ENCODE results near the gene COL18A1. TPM values are rescaled to one million over a fixed set of nuclear protein-coding genes. Genes with fewer than 3 reads are reported as not detected.
A peak's percentile ranks its signal among the peaks of the same experiment; 100 is the strongest.

Gene COL18A1
- total and polyA plus RNA-seq, 8 donors = 38.7 to 301 (median 77.8) TPM

GRCh38 chr21:45432575-45433255 lies 27.8 kb downstream of the COL18A1 start:
- peak overlapping the region in 2 of 4 donors; percentile 13 to 27 for H3K27ac ChIP-seq
- no peak for DNase-seq
- WGBS, 2 donors = 37 to 40% methylated on average over 16 of the region's 16 CpGs

GRCh38 chr21:45433301-45433700 lies 28.3 kb downstream of the COL18A1 start:
- TF ChIP-seq CTCF (IDR thresholded peaks at IDR 0.05) = no peak
- DNase-seq (peak in 1 of 6 donors; percentile 30), FAIRE-seq (no peak), ATAC-seq (no peak)
- Histone ChIP-seq H3K9me3 (no peaks in the 10 kb centered on the region), H3K27ac (no peak overlapping the region), H3K27me3 (no peaks in the 10 kb centered on the region), H3K36me3 (no peaks in the 10 kb centered on the region), H3K4me3 (no peak overlapping the region), H3K4me1 (peaks cover 0 to 4% (median 0%) of the 10 kb centered on the region in 3 donors)
- intact Hi-C loops (cut with DNase I) = loop anchor here in 1 of 3 donors (10.0 kb wide), 1 partner anchor 288 kb away; no protein-coding TSS in a partner anchor
- WGBS, 2 donors = 45 to 55% methylated on average over 8 of the region's 8 CpGs

More at GRCh38 chr21:45432575-45433255, 27.8 kb downstream of the COL18A1 start:
- Histone ChIP-seq H3K27me3 (no peaks in the 10 kb centered on the region), H3K4me3 (no peak overlapping the region), H3K4me1 (peaks cover 0 to 4% (median 0%) of the 10 kb centered on the region in 3 donors), H3K9me3 (no peaks in the 10 kb centered on the region), H3K36me3 (no peaks in the 10 kb centered on the region)
- TF ChIP-seq CTCF (IDR thresholded peaks at IDR 0.05) = no peak
- ATAC-seq = peak in 1 of 4 donors; percentile 10
- no peak for FAIRE-seq
- intact Hi-C loops (cut with DNase I) = loop anchor here in 1 of 3 donors (10.0 kb wide), 1 partner anchor 288 kb away; no protein-coding TSS in a partner anchor

GRCh38 chr21:45433911-45434644 lies 29.1 kb downstream of the COL18A1 start:
- WGBS, 2 donors = 41 to 62% methylated on average over 11 of the region's 11 CpGs
- peak in 1 of 6 donors; percentile 25 for DNase-seq
- no peaks in the 10 kb centered on the region for H3K36me3 ChIP-seq
- H3K9me3 ChIP-seq = no peaks in the 10 kb centered on the region
- intact Hi-C loops (cut with DNase I) = loop anchor here in 1 of 3 donors (10.0 kb wide), 1 partner anchor 289 kb away; no protein-coding TSS in a partner anchor
- no peaks in the 10 kb centered on the region for H3K27me3 ChIP-seq
- H3K4me3 ChIP-seq = no peak overlapping the region
- H3K27ac ChIP-seq = no peak overlapping the region
- FAIRE-seq = no peak
- TF ChIP-seq CTCF (IDR thresholded peaks at IDR 0.05) = no peak
- peaks cover 0 to 4% (median 0%) of the 10 kb centered on the region in 3 donors for H3K4me1 ChIP-seq
- ATAC-seq = no peak

GRCh38 chr21:45434645-45435217 lies 29.8 kb downstream of the COL18A1 start:
- FAIRE-seq (no peak), DNase-seq (peak in 1 of 6 donors; percentile 35), ATAC-seq (no peak)
- no peak overlapping the region for H3K27ac ChIP-seq
- H3K9me3 ChIP-seq = no peaks in the 10 kb centered on the region
- WGBS, 2 donors = 44 to 59% methylated on average over 17 of the region's 17 CpGs
- H3K27me3 ChIP-seq = no peaks in the 10 kb centered on the region
- peaks cover 0 to 4% (median 0%) of the 10 kb centered on the region in 3 donors for H3K4me1 ChIP-seq
- no peak for TF ChIP-seq CTCF (IDR thresholded peaks at IDR 0.05)
- no peaks in the 10 kb centered on the region for H3K36me3 ChIP-seq
- intact Hi-C loops (cut with DNase I) = loop anchor here in 1 of 3 donors (5.0 to 10.0 kb wide), 2 partner anchors 142 to 290 kb away; no protein-coding TSS in a partner anchor
- no peak overlapping the region for H3K4me3 ChIP-seq
